ENCODE data around the gene TUBG1. TPM values are rescaled to one million over a fixed set of nuclear protein-coding genes. Genes with fewer than 3 reads are reported as not detected.

TUBG1 gene
- total and polyA plus RNA-seq, 2 of the 8 experiments (the other 6 are each of a cell fraction or from before 2014, with no cell fraction given) = 109 to 208 TPM

- Histone ChIP-seq H3K79me1 (ENCODE audit: low read depth, low read length) (no peaks in the 10 kb centered on the region), H2BK120ac (replicated peaks; ENCODE audit: low read depth, low read length) (no peak overlapping the region), H2BK12ac (ENCODE audit: low read depth, low read length) (no peak overlapping the region), H3K14ac (ENCODE audit: insufficient read length) (no peak overlapping the region), H2BK15ac (ENCODE audit: low read length) (no peak overlapping the region), H3K79me2 (ENCODE audit: control insufficient read depth in 1 of 2, insufficient read depth in 2 of 2, low read length in 2 of 2) (no peaks in the 10 kb centered on the region), H3K27ac (ENCODE audit: low read depth, low read length) (no peak overlapping the region), H3K56ac (replicated peaks; ENCODE audit: insufficient read length, low read depth, low read length) (no peak overlapping the region), H4K91ac (replicated peaks; ENCODE audit: insufficient read length, low read length) (no peak overlapping the region), H2BK5ac (ENCODE audit: low read depth, low read length) (no peak overlapping the region), H4K20me1 (replicated peaks in 1 of 2; ENCODE audit: control insufficient read depth in 1 of 2, insufficient read depth in 2 of 2, low read length in 2 of 2) (no peaks in the 10 kb centered on the region), H3K23ac (ENCODE audit: insufficient read length) (no peak overlapping the region), H3K9ac (replicated peaks in 1 of 4; ENCODE audit: extremely low read depth in 1 of 4, low read depth in 3 of 4, low read length in 3 of 4) (no peak overlapping the region), H3K9me3 (ENCODE audit: insufficient read depth in 2 of 2, low read depth in 1 of 2, low read length in 1 of 2) (no peaks in the 10 kb centered on the region), H2AFZ (ENCODE audit: low read length) (no peak overlapping the region), H2AK5ac (ENCODE audit: low read depth, low read length) (no peak overlapping the region), H3K4me3 (ENCODE audit: extremely low read depth in 1 of 4, insufficient read depth in 2 of 4, low read depth in 3 of 4, low read length in 4 of 4) (no peak overlapping the region), H3K4me1 (replicated peaks in 1 of 4; ENCODE audit: control insufficient read depth in 3 of 4, insufficient read depth in 4 of 4, low read length in 3 of 4) (peaks cover 0 to 4% (median 2%) of the 10 kb centered on the region in 4 experiments; a peak in 3 of 7 replicates), H3K23me2 (ENCODE audit: low read depth, low read length) (no peaks in the 10 kb centered on the region), H2BK20ac (ENCODE audit: low read length) (no peak overlapping the region), H4K8ac (ENCODE audit: extremely low read depth, insufficient read depth, low read length) (no peak overlapping the region), H4K5ac (ENCODE audit: insufficient read length, low read depth, low read length) (no peak overlapping the region), H3K27me3 (replicated peaks in 1 of 4; ENCODE audit: control insufficient read depth in 3 of 4, extremely low read depth in 1 of 4, insufficient read depth in 3 of 4, low read length in 3 of 4) (no peaks in the 10 kb centered on the region), H3K36me3 (ENCODE audit: control insufficient read depth in 2 of 4, insufficient read depth in 4 of 4, low read length in 3 of 4) (no peaks in the 10 kb centered on the region), H3K4ac (replicated peaks; ENCODE audit: insufficient read length, low read depth, low read length) (no peak overlapping the region), H3K4me2 (ENCODE audit: insufficient read depth in 1 of 2, low read depth in 2 of 2, low read length in 2 of 2) (no peak overlapping the region), H3K18ac (ENCODE audit: extremely low read depth, low read length) (no peak overlapping the region)
- FAIRE-seq (no peak), DNase-seq (ENCODE audit: low read depth in 1 of 2, low spot score in 2 of 2) (no peak)
- TF ChIP-seq SUZ12 (IDR thresholded peaks at IDR 0.05; ENCODE audit: low read length) (no peak), JUND (IDR thresholded peaks at IDR 0.05; ENCODE audit: low read length) (no peak), SP2 (IDR thresholded peaks at IDR 0.05; ENCODE audit: low read length) (no peak), YY1 (IDR thresholded peaks at IDR 0.05; ENCODE audit: low read depth, low read length) (no peak), BACH1 (IDR thresholded peaks at IDR 0.05; ENCODE audit: low read length) (no peak)
- ChIA-PET CTCF (ENCODE audit: partially characterized antibody) (interaction anchor here (0.6 to 1.5 kb wide), 5 partner anchors 10 to 60 kb away, joined by 3 to 4 read pairs (median 3); no protein-coding TSS in a partner anchor), POLR2A (ENCODE audit: partially characterized antibody) (interaction anchor here (1.3 kb wide), 1 partner anchor 23 kb away, joined by 4 read pairs; no protein-coding TSS in a partner anchor)
- 71% methylated on average over 2 of the region's 2 CpGs; no CpG with 5 or more reads in 1 of the 2 experiments for WGBS, 2 experiments (ENCODE audit: extremely low coverage in 1 of 2, insufficient coverage in 1 of 2, insufficient read length in 1 of 2, insufficient replicate concordance in 2 of 2, low coverage in 1 of 2, low lambda C conversion rate in 2 of 2, missing lambda C conversion rate in 1 of 2)
Measured at GRCh38 chr17:42623271-42623670, 13.8 kb downstream of the TUBG1 start.

Measured in H1 (cell line).